NCI-H1930 (cell line): Measurements from ENCODE around the gene GRB7.

Experiments
- DNase-seq, 2 experiments: peaks; one replicate each; lab custom pipeline; 2025; lab: John Stamatoyannopoulos, UW

Gene GRB7

GRCh38 chr17:39772987-39773934 is 35.5 kb downstream of the GRB7 start:
- DNase-seq: no peak

- no peak for DNase-seq
These were observed 36.3 kb downstream of the GRB7 start for GRCh38 chr17:39774047-39774446.

- DNase-seq: no peak
These were observed 37.3 kb downstream of the GRB7 start for GRCh38 chr17:39775031-39775430.

- DNase-seq: no peak
These were observed 38.5 kb downstream of the GRB7 start for GRCh38 chr17:39776252-39776651.

GRCh38 chr17:39777534-39778365 is 40.0 kb downstream of the GRB7 start:
- no peak for DNase-seq

- DNase-seq: no peak
These were observed 43.5 kb downstream of the GRB7 start for GRCh38 chr17:39781031-39781860.

- no peak for DNase-seq
These were observed 44.1 kb downstream of the GRB7 start for GRCh38 chr17:39781861-39782213.

GRCh38 chr17:39782481-39782880 is 44.7 kb downstream of the GRB7 start:
- DNase-seq: no peak

- no peak for DNase-seq
These were observed 45.2 kb downstream of the GRB7 start for GRCh38 chr17:39782980-39783379.

GRCh38 chr17:39787041-39787440 is 49.3 kb downstream of the GRB7 start:
- peak in 1 of 2 experiments; percentile 38 for DNase-seq

- DNase-seq: no peak
These were observed 50.2 kb downstream of the GRB7 start for GRCh38 chr17:39787743-39788484.

GRCh38 chr17:39791111-39791992 is 53.6 kb downstream of the GRB7 start:
- DNase-seq: no peak

GRCh38 chr17:39792526-39793221 is 54.9 kb downstream of the GRB7 start:
- no peak for DNase-seq

GRCh38 chr17:39793301-39793872 is 55.6 kb downstream of the GRB7 start:
- DNase-seq: no peak

- DNase-seq: no peak
These were observed 56.7 kb downstream of the GRB7 start for GRCh38 chr17:39794249-39794970.
